Measurements from ENCODE around the gene CD52. TPM values are rescaled to one million over a fixed set of nuclear protein-coding genes. Genes with fewer than 3 reads are reported as not detected.

CD52 gene
- total and polyA plus RNA-seq, 2 donors (not counting 3 experiments of a cell fraction or from before 2014, with no cell fraction given) = not detected

DNA sequence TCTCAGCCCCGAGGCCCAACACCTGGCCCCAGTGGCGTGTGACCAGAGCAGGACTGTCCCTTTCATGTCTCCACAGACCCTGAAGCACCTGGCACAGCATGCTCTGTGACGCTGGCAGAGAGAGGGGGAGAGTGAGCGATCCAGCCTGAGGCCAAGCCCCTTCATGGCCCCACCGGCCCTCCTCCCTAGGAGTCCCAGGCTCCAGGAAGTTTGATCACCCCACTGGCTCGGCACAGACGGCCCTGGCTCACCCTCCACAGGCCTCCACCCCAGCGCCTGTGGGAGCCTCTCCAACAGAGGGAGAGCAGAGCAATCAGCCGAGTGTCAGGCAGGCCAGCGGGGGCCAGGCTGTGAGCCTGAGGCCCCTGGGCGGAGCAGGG, 26.9 kb upstream of the CD52 start:
- no peaks in the 10 kb centered on the region for H3K27me3 ChIP-seq (ENCODE audit: control insufficient read depth in 2 of 2, insufficient read depth in 2 of 2, low read length in 2 of 2)
- BruUV-seq (replicated peaks) = no TSS peak
- H3K4me1 ChIP-seq (ENCODE audit: control insufficient read depth, extremely low read depth, insufficient read depth, low read length) = no peaks in the 10 kb centered on the region
- no peaks in the 10 kb centered on the region for H3K9me1 ChIP-seq (replicated peaks; ENCODE audit: control insufficient read depth, extremely low read depth, insufficient read depth, low read length)
- no peaks in the 10 kb centered on the region for H3K9me3 ChIP-seq (replicated peaks; ENCODE audit: control insufficient read depth, insufficient read depth, low read length)
- dilution Hi-C loops (cut with MboI; ENCODE audit: extremely low pct_ligation_motif_present, low sequenced_read_pairs) (no loop called here), intact Hi-C loops (cut with micrococcal nuclease) (no loop called here)
- TF ChIP-seq GATA2 (IDR thresholded peaks at IDR 0.05; ENCODE audit: insufficient read depth, insufficient read length, low read depth, low read length) (no peak), EZH2 (IDR thresholded peaks at IDR 0.05; ENCODE audit: borderline replicate concordance, low read depth, low read length, severe bottlenecking) (no peak), MYC (IDR thresholded peaks at IDR 0.05; ENCODE audit: low read depth, low read length) (no peak), POLR2A (IDR thresholded peaks at IDR 0.05; ENCODE audit: low read depth, low read length) (no peak), POLR2AphosphoS5 (IDR thresholded peaks at IDR 0.05; ENCODE audit: insufficient read depth, low read depth, low read length) (no peak), JUN (IDR thresholded peaks at IDR 0.05; ENCODE audit: borderline replicate concordance, insufficient read depth, insufficient read length, low read depth) (no peak), FOS (IDR thresholded peaks at IDR 0.05; ENCODE audit: borderline replicate concordance, insufficient read depth, low read length) (no peak)
- TF ChIP-seq, protein P1, sequence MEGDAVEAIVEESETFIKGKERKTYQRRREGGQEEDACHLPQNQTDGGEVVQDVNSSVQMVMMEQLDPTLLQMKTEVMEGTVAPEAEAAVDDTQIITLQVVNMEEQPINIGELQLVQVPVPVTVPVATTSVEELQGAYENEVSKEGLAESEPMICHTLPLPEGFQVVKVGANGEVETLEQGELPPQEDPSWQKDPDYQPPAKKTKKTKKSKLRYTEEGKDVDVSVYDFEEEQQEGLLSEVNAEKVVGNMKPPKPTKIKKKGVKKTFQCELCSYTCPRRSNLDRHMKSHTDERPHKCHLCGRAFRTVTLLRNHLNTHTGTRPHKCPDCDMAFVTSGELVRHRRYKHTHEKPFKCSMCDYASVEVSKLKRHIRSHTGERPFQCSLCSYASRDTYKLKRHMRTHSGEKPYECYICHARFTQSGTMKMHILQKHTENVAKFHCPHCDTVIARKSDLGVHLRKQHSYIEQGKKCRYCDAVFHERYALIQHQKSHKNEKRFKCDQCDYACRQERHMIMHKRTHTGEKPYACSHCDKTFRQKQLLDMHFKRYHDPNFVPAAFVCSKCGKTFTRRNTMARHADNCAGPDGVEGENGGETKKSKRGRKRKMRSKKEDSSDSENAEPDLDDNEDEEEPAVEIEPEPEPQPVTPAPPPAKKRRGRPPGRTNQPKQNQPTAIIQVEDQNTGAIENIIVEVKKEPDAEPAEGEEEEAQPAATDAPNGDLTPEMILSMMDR (IDR thresholded peaks at IDR 0.05; ENCODE audit: extremely low read depth in 1 of 2, insufficient read depth in 1 of 2, low read depth in 1 of 2, low read length in 2 of 2) = no peak
- TF ChIP-seq, protein P2, sequence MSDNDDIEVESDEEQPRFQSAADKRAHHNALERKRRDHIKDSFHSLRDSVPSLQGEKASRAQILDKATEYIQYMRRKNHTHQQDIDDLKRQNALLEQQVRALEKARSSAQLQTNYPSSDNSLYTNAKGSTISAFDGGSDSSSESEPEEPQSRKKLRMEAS (IDR thresholded peaks at IDR 0.05; ENCODE audit: insufficient read depth, insufficient read length) = no peak
- FAIRE-seq (no peak), DNase-seq (ENCODE audit: low read depth, low spot score) (no peak)
- no peaks in the 10 kb centered on the region for H3K79me2 ChIP-seq (ENCODE audit: control insufficient read depth, insufficient read depth, low read length)
- ChIA-PET POLR2A (no interaction called here), CTCF (interaction anchor here (1.7 kb wide), 1 partner anchor 31 kb away, joined by 4 read pairs; no protein-coding TSS in a partner anchor)
- H2AFZ ChIP-seq (ENCODE audit: low read depth, low read length) = no peak overlapping the region
- H3K4me3 ChIP-seq (replicated peaks in 1 of 3; ENCODE audit: insufficient read depth in 1 of 3, low read depth in 1 of 3, low read length in 3 of 3) = no peak overlapping the region
- no peaks in the 10 kb centered on the region for H4K20me1 ChIP-seq (replicated peaks; ENCODE audit: control insufficient read depth, extremely low read depth, insufficient read depth, low read length)
- no peak overlapping the region for H3K9ac ChIP-seq (replicated peaks; ENCODE audit: extremely low read depth, insufficient read depth, low read length)
- H3K4me2 ChIP-seq (ENCODE audit: insufficient read depth, low read length) = no peak overlapping the region
- H3K36me3 ChIP-seq (ENCODE audit: control insufficient read depth in 2 of 2, extremely low read depth in 1 of 2, insufficient read depth in 2 of 2, low read length in 2 of 2) = no peaks in the 10 kb centered on the region
- no peak overlapping the region for H3K27ac ChIP-seq (ENCODE audit: insufficient read depth, low read depth, low read length)
